GM19468 (cell line): ENCODE data around the gene FRMD6.
A peak's percentile ranks its signal among the peaks of the same experiment; 100 is the strongest.

Experiments
- ATAC-seq: cut with Tn5 transposase; IDR thresholded peaks from one replicate; pipeline ENCODE4 v1.9.1; 2021; ENCODE audit warnings: mild to moderate bottlenecking, moderate library complexity, moderate number of reproducible peaks; ENCODE audit not compliant: unreplicated experiment; ENCODE audit errors: extremely low read depth

The FRMD6 gene

GRCh38 chr14:51651388-51652167, at the start of gene FRMD6:
Gene FRMD6, plus strand, starts transcription at chr14:51651910. Its CDS starts 37,927 bp downstream, at chr14:51689837.
- ATAC-seq = peak; percentile 46

DNA sequence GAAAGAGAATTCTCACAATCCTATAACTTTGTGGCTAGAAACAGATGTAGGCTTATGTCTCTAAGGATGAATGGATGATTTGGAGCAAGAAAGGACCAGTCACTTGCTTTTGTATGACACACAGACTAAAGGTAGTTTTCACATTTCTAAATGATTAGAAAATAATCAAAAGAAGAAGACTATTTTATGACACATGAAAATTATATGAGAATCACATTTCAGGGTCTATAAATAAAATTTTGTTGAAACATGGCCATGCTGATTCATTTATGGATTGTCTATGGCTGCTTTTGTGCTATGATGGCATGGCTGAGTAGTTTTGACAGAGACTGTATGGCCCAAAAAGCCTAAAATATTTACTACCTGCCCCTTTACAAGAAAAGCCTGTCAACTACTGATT, 49.4 kb upstream of the FRMD6 start:
- no peak for ATAC-seq

- ATAC-seq = no peak
These were observed 48.2 kb upstream of the FRMD6 start for GRCh38 chr14:51603495-51603894.

- no peak for ATAC-seq
These were observed 47.6 kb upstream of the FRMD6 start for GRCh38 chr14:51604073-51604472.

GRCh38 chr14:51605575-51605974, 46.1 kb upstream of the FRMD6 start:
- no peak for ATAC-seq

GRCh38 chr14:51607711-51608110, 44.0 kb upstream of the FRMD6 start:
- ATAC-seq = no peak

- no peak for ATAC-seq
These were observed 42.3 kb upstream of the FRMD6 start for GRCh38 chr14:51609251-51609954.

GRCh38 chr14:51609955-51610283, 41.8 kb upstream of the FRMD6 start:
- no peak for ATAC-seq

- no peak for ATAC-seq
These were observed 40.9 kb upstream of the FRMD6 start for GRCh38 chr14:51610771-51611170.

DNA sequence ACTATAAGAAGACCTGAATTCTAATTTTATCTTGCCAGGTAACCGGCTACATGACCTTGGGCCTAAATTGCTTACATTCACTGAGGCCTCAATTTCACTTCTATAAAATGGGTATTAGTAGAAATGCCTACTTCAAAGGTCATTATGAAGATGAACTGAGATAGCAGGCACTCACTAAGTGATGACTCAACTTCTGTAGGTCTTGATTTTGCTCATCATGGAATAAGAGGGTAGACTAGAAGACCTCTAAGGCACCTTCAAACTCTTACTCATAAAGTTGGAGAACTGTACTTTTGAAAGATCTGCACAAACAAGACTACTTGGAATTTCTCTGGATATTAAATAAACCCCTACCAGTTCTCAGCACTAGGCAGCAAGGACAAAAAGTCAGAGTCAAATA, 39.3 kb upstream of the FRMD6 start:
- ATAC-seq = no peak

- no peak for ATAC-seq
These were observed 38.3 kb upstream of the FRMD6 start for GRCh38 chr14:51613416-51613815.

- no peak for ATAC-seq
These were observed 37.0 kb upstream of the FRMD6 start for GRCh38 chr14:51614707-51615106.

DNA sequence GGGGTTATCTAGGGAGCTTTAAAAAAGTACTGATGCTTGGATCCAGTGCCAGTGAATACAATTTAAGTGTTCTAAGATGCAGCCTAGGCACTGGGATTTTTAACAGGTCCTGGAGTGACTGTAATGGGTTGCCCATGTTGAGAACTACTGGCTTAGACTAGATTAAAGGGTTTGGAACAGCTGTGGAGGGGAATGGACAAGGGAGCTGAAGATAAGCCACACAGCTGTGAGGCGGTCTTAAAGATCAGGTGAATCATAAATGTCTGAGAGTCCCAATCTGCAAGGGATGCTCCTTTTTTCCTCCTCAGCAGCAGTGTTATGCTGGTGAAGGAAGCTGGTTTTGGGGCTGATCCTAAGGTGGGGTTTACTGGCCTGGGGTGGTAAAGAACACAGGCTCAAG, 35.5 kb upstream of the FRMD6 start:
- ATAC-seq = no peak

DNA sequence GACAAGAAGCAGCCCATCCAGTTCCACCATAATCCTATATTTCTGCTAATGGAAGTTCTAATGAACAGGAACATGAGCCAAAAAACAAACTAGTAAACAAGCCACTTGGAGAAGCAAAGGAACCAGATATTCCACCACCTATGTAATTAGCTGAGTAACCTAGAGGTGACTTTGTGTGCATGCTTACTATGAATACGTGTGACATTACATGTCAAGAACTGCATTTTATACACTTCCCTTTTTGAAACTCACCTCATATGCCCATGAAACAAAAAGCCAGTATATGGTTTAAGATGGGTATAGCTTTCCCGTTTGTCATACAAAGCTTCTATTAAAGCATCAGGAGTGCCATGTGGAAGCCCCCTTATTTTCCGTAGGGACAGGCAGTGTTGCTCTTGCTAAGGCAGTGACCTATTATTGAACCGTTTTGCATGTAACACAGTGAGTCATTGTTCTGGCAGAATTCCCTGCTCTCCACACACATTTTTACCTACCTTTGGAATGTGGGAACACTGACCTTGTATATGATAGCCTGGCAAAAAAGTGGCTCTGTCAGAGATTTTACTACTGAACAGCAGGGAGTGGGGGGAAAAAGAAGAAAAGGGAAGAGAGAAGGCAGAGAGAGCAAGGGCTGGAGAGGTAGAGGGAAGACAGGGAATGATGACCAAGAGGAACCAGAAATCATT, 34.8 kb upstream of the FRMD6 start:
- no peak for ATAC-seq

- no peak for ATAC-seq
These were observed 32.1 kb upstream of the FRMD6 start for GRCh38 chr14:51619561-51619960.

GRCh38 chr14:51620056-51620455, 31.7 kb upstream of the FRMD6 start:
- ATAC-seq = no peak

- ATAC-seq = no peak
These were observed 30.1 kb upstream of the FRMD6 start for GRCh38 chr14:51621654-51622053.

GRCh38 chr14:51622376-51622775, 29.3 kb upstream of the FRMD6 start:
- ATAC-seq = no peak

DNA sequence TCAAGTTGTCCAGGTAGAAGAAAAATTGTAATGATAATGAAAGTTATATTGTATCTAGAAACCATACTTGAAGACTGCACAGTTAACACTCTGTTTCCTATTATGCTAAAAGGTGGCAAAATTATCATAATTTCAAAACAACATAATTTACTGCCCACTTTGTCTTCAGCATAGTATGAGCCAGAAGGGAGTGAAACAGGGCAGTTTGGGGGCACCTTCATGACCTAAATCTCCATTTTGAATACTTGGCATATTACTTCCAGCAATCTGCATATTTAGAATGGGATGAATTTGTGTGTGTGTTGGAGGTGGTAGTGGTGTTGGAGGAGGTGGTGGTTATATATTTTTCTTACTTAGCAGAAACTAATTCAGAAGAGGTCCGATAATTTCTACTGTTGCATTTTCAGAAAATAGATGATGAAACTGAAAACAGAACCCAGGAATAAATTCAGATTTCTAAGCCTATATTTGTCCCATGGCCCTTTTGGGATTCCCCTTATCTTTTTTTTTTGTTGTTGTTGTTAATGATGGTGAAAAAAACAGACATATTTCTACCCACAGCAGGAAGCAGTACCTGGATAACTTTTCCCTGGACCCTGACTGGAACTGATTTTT, 26.6 kb upstream of the FRMD6 start:
- no peak for ATAC-seq

DNA sequence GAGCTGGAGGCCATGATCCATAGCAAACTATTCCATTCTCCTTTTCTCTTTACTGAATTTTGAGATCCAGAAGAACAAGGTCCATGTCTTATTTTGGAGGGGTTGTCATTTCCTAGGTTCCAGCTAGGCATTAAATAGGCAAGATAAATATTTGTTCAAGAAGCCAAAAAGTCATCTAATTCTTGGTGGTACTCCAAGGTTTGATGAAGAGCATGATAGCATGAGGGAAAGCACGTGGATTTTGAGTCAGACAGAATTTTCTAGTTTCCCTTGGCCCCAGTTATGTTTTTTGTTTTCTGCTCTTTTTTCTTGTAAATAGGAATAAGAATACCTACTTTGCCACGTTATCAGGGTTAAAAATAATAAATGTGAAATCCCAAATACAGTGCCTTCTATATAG, 25.5 kb upstream of the FRMD6 start:
- no peak for ATAC-seq

GRCh38 chr14:51626788-51627187, 24.9 kb upstream of the FRMD6 start:
- ATAC-seq = no peak
